K562 (cell line): ENCODE data around the gene IL1RAPL2.

ENCODE experiments used
- CC2D1A ChIP-seq: fragments of 450-650 bp; IDR thresholded peaks from 2 replicates; pipeline ENCODE4 v1.6.1; 2017; ENCODE audit warnings: mild to moderate bottlenecking
- E2F6 ChIP-seq, 2 experiments: IDR thresholded peaks; 2 replicates each; pipeline ENCODE4 v1.6.1; 2011; ENCODE audit warnings: borderline replicate concordance in 1 of 2, control low read depth in 1 of 2, low read depth in 1 of 2, low read length in 1 of 2, mild to moderate bottlenecking in 1 of 2, mixed read lengths in 1 of 2, moderate library complexity in 1 of 2; ENCODE audit not compliant: insufficient read depth in 1 of 2, insufficient read length in 1 of 2, poor library complexity in 1 of 2, severe bottlenecking in 1 of 2; ENCODE audit errors: extremely low read depth in 1 of 2
- KLF10 ChIP-seq: fragments of 250-450 bp; sonication (Bioruptor Pico); IDR thresholded peaks from 2 replicates; pipeline ENCODE4 v1.6.1; 2021; ENCODE audit warnings: matching md5 sums
- ZNF639 ChIP-seq, 2 experiments: fragments of 200-800 bp in 1 of 2; sonication (Bioruptor generic) in 1 of 2; sonication (generic) in 1 of 2; formaldehyde crosslinking in 1 of 2; IDR thresholded peaks in 1 of 2; conservative IDR thresholded peaks in 1 of 2; 2 replicates each; pipeline versions ENCODE4 v1.5.0 to v1.6.1; 2016 to 2020; ENCODE audit warnings: missing compliant biosample characterization in 1 of 2, missing genetic modification characterization in 1 of 2, missing genetic modification reagents in 1 of 2

DNA sequence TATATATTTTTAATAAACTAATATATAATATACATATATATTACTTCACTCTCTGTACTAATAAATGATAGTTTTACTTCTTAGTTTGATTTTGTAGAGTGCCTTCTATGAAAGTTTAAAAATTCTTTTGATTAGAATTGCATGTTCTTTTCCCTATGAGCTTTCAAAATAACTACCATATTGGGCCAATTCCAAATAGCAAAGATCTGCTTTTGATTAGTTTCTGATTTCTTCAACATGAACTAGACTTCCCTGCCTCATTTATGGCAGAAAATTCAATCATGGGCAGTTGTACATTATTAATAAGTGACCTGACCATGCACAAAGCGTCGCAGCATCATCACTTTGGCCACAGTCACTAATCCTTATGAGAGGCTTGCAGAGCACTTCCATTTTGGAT lies 703.4 kb downstream of the IL1RAPL2 start:
- TF ChIP-seq CC2D1A (no peak), KLF10 (CRISPR knock-in tag) (no peak), E2F6 (IDR thresholded peaks at IDR 0.05; ENCODE audit: borderline replicate concordance in 1 of 2, extremely low read depth in 1 of 2, insufficient read depth in 1 of 2, insufficient read length in 1 of 2, low read depth in 1 of 2, low read length in 1 of 2, poor library complexity in 1 of 2, severe bottlenecking in 1 of 2) (no peak), ZNF639 (CRISPR knock-in tag; conservative IDR thresholded peaks at IDR 0.05 in 1 of 2, IDR thresholded peaks at IDR 0.05 in 1 of 2) (no peak)
